Skeletal muscle tissue (tissue), 4 donors: ENCODE data around the gene KIF1B. TPM values are rescaled to one million over a fixed set of nuclear protein-coding genes. Genes with fewer than 3 reads are reported as not detected.
"Not testable (repeated sequence)": the region's sequence is repeated elsewhere in the genome, so short reads cannot be mapped to it uniquely, and the experiment has no call there.

Experiments used
- H3K27ac ChIP-seq: one replicate; pipeline ENCODE4 v1.7.0; 2013; ENCODE audit warnings: mild to moderate bottlenecking, low read depth, low read length, inconsistent platforms
- H3K27me3 ChIP-seq, 3 donors: one replicate each; pipeline ENCODE4 v1.7.0; 2013; ENCODE audit warnings: low read length in 3 of 3; ENCODE audit not compliant: control insufficient read depth in 3 of 3, insufficient read depth in 3 of 3
- H3K36me3 ChIP-seq, 3 donors: one replicate each; pipeline ENCODE4 v1.7.0; 2013; ENCODE audit warnings: low read length in 3 of 3; ENCODE audit not compliant: control insufficient read depth in 3 of 3, insufficient read depth in 3 of 3
- H3K4me1 ChIP-seq, 3 donors: one replicate each; pipeline ENCODE4 v1.7.0; 2013; ENCODE audit warnings: low read length in 3 of 3, mild to moderate bottlenecking in 3 of 3; ENCODE audit not compliant: control insufficient read depth in 3 of 3, insufficient read depth in 3 of 3
- H3K4me3 ChIP-seq, 3 donors: one replicate each; pipeline ENCODE4 v1.7.0; 2013; ENCODE audit warnings: low read length in 3 of 3
- H3K9ac ChIP-seq, 3 donors: one replicate each; pipeline ENCODE4 v1.7.0; 2013; ENCODE audit warnings: low read length in 3 of 3, mild to moderate bottlenecking in 3 of 3, moderate library complexity in 2 of 3, low read depth in 1 of 3
- H3K9me3 ChIP-seq, 3 donors: one replicate each; pipeline ENCODE4 v1.7.0; 2013; ENCODE audit warnings: low read length in 3 of 3; ENCODE audit not compliant: control insufficient read depth in 3 of 3
- total RNA-seq: library from RNA; depleted of rRNA; stranded (reverse); fragments of >200 nt; gene quantifications from one replicate; pipeline ENCODE4 v1.2.3, GENCODE V29; 2014
- donor health status: Osteomylitis.

The KIF1B gene
- total RNA-seq, 1 donor from 2014 or later: 127 TPM

- Histone ChIP-seq H3K27ac (no peak overlapping the region), H3K4me1 (peaks cover 14 to 16% (median 16%) of the 10 kb centered on the region in 3 donors), H3K4me3 (peak overlapping the region; percentile 85 to 99 (median 98)), H3K27me3 (no peaks in the 10 kb centered on the region), H3K9me3 (no peaks in the 10 kb centered on the region), H3K36me3 (peaks cover 14 to 24% (median 18%) of the 10 kb centered on the region in 3 donors), H3K9ac (peak overlapping the region; percentile 81 to 91 (median 81))
Measured at GRCh38 chr1:10400013-10400412, 189.6 kb downstream of the KIF1B start.

GRCh38 chr1:10401281-10401680, 190.9 kb downstream of the KIF1B start:
- no peaks in the 10 kb centered on the region for H3K27me3 ChIP-seq
- H3K9ac ChIP-seq: peak overlapping the region in 1 of 3 donors; percentile 23
- peaks cover 14 to 16% (median 16%) of the 10 kb centered on the region in 3 donors for H3K4me1 ChIP-seq
- no peak overlapping the region for H3K4me3 ChIP-seq
- no peaks in the 10 kb centered on the region for H3K9me3 ChIP-seq
- peaks cover 15 to 33% (median 20%) of the 10 kb centered on the region in 3 donors for H3K36me3 ChIP-seq
- no peak overlapping the region for H3K27ac ChIP-seq

- Histone ChIP-seq H3K4me1 (peaks cover 14 to 16% (median 16%) of the 10 kb centered on the region in 3 donors), H3K36me3 (peaks cover 29 to 47% (median 30%) of the 10 kb centered on the region in 3 donors), H3K9me3 (no peaks in the 10 kb centered on the region), H3K27me3 (no peaks in the 10 kb centered on the region), H3K4me3 (no peak overlapping the region), H3K9ac (no peak overlapping the region), H3K27ac (no peak overlapping the region)
Measured at GRCh38 chr1:10402729-10403274, 192.4 kb downstream of the KIF1B start.

- no peak overlapping the region for H3K4me3 ChIP-seq
- H3K27ac ChIP-seq: no peak overlapping the region
- H3K9ac ChIP-seq: no peak overlapping the region
- no peaks in the 10 kb centered on the region for H3K4me1 ChIP-seq
- peaks cover 54 to 83% (median 72%) of the 10 kb centered on the region in 3 donors for H3K36me3 ChIP-seq
- no peaks in the 10 kb centered on the region for H3K27me3 ChIP-seq
- H3K9me3 ChIP-seq: no peaks in the 10 kb centered on the region
Measured at GRCh38 chr1:10407201-10407600, 196.8 kb downstream of the KIF1B start.

- no peaks in the 10 kb centered on the region for H3K27me3 ChIP-seq
- no peak overlapping the region for H3K27ac ChIP-seq
- H3K4me3 ChIP-seq: no peak overlapping the region
- peaks cover 48 to 63% (median 63%) of the 10 kb centered on the region in 3 donors for H3K36me3 ChIP-seq
- H3K4me1 ChIP-seq: no peaks in the 10 kb centered on the region
- H3K9ac ChIP-seq: no peak overlapping the region
- H3K9me3 ChIP-seq: no peaks in the 10 kb centered on the region
Measured at GRCh38 chr1:10415211-10415930, 205.0 kb downstream of the KIF1B start.

- H3K4me1 ChIP-seq: not testable (repeated sequence)
Measured at GRCh38 chr1:10415967-10416366, 205.6 kb downstream of the KIF1B start.

GRCh38 chr1:10418741-10419140, 208.4 kb downstream of the KIF1B start:
- H3K27ac ChIP-seq, H3K4me1 ChIP-seq, H3K27me3 ChIP-seq, H3K9me3 ChIP-seq, H3K9ac ChIP-seq, H3K4me3 ChIP-seq: not testable (repeated sequence)
- H3K36me3 ChIP-seq: peaks cover 29 to 41% (median 38%) of the 10 kb centered on the region in 3 donors

More at GRCh38 chr1:10415967-10416366, 205.6 kb downstream of the KIF1B start:
- not testable (repeated sequence) for H3K4me3 ChIP-seq, H3K27ac ChIP-seq, H3K27me3 ChIP-seq, H3K9me3 ChIP-seq, H3K9ac ChIP-seq
- H3K36me3 ChIP-seq: peaks cover 49 to 63% (median 58%) of the 10 kb centered on the region in 3 donors

GRCh38 chr1:10419351-10419750, 209.0 kb downstream of the KIF1B start:
- Histone ChIP-seq H3K4me3 (no peak overlapping the region), H3K9ac (no peak overlapping the region), H3K4me1 (peaks cover 0 to 2% (median 0%) of the 10 kb centered on the region in 3 donors), H3K27me3 (peaks cover 0 to 7% (median 3%) of the 10 kb centered on the region in 3 donors), H3K36me3 (peaks cover 27 to 41% (median 38%) of the 10 kb centered on the region in 3 donors), H3K27ac (no peak overlapping the region), H3K9me3 (no peaks in the 10 kb centered on the region)

GRCh38 chr1:10421637-10422036, 211.3 kb downstream of the KIF1B start:
- peaks cover 0 to 2% (median 0%) of the 10 kb centered on the region in 3 donors for H3K4me1 ChIP-seq
- H3K4me3 ChIP-seq: no peak overlapping the region
- H3K9ac ChIP-seq: no peak overlapping the region
- H3K27me3 ChIP-seq: peaks cover 0 to 7% (median 7%) of the 10 kb centered on the region in 3 donors
- no peak overlapping the region for H3K27ac ChIP-seq
- no peaks in the 10 kb centered on the region for H3K9me3 ChIP-seq
- H3K36me3 ChIP-seq: peaks cover 25 to 35% (median 27%) of the 10 kb centered on the region in 3 donors

GRCh38 chr1:10424034-10424433, 213.7 kb downstream of the KIF1B start:
- Histone ChIP-seq H3K9me3 (no peaks in the 10 kb centered on the region), H3K27ac (no peak overlapping the region), H3K4me1 (peaks cover 0 to 2% (median 2%) of the 10 kb centered on the region in 3 donors), H3K9ac (peak overlapping the region in 1 of 3 donors; percentile 20), H3K4me3 (no peak overlapping the region), H3K36me3 (peaks cover 13 to 18% (median 13%) of the 10 kb centered on the region in 3 donors), H3K27me3 (peaks cover 0 to 7% (median 7%) of the 10 kb centered on the region in 3 donors)
